Omental fat pad (tissue), 4 donors: ENCODE measurements around the gene MAB21L3. TPM values are rescaled to one million over a fixed set of nuclear protein-coding genes. Genes with fewer than 3 reads are reported as not detected.

Experiments used
- ATAC-seq: fragments of 150-250 bp; one replicate; pipeline ENCODE4 v1.9.1; 2016; ENCODE audit warnings: mild to moderate bottlenecking, moderate library complexity; ENCODE audit not compliant: low FRiP score
- DNase-seq: peaks from one replicate; pipeline ENCODE4 v3.0.0-alpha.2; 2019; ENCODE audit warnings: low spot score
- total RNA-seq, 4 donors: library from RNA; depleted of rRNA; stranded (reverse); fragments of >200 nt; gene quantifications; one replicate each; pipeline ENCODE4 v1.1.0, GENCODE V29; 2016
- TF ChIP-seq, protein P1 (sequence below), 3 donors: fragments of 450-650 bp; IDR thresholded peaks; one replicate each; pipeline ENCODE4 v1.5.1; 2016 to 2017; ENCODE audit warnings: antibody characterized with exemption in 3 of 3, mild to moderate bottlenecking in 3 of 3, moderate library complexity in 2 of 3

MAB21L3 gene
- total RNA-seq, 4 donors from 2014 or later, result 0.19 to 4.6 (median 0.37) TPM; not detected in 1

- DNase-seq, result no peak
Observed at GRCh38 chr1:116152950-116153691, 41.9 kb downstream of the MAB21L3 start.

GRCh38 chr1:116153692-116154031 is 42.5 kb downstream of the MAB21L3 start:
- no peak for DNase-seq

More at GRCh38 chr1:116152950-116153691, 41.9 kb downstream of the MAB21L3 start:
- no peak for ATAC-seq
- TF ChIP-seq, protein P1, sequence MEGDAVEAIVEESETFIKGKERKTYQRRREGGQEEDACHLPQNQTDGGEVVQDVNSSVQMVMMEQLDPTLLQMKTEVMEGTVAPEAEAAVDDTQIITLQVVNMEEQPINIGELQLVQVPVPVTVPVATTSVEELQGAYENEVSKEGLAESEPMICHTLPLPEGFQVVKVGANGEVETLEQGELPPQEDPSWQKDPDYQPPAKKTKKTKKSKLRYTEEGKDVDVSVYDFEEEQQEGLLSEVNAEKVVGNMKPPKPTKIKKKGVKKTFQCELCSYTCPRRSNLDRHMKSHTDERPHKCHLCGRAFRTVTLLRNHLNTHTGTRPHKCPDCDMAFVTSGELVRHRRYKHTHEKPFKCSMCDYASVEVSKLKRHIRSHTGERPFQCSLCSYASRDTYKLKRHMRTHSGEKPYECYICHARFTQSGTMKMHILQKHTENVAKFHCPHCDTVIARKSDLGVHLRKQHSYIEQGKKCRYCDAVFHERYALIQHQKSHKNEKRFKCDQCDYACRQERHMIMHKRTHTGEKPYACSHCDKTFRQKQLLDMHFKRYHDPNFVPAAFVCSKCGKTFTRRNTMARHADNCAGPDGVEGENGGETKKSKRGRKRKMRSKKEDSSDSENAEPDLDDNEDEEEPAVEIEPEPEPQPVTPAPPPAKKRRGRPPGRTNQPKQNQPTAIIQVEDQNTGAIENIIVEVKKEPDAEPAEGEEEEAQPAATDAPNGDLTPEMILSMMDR (IDR thresholded peaks at IDR 0.05), result no peak

GRCh38 chr1:116154536-116154935 is 43.3 kb downstream of the MAB21L3 start:
- ATAC-seq, result no peak
- no peak for DNase-seq
- TF ChIP-seq, protein P1 (IDR thresholded peaks at IDR 0.05), result no peak

More at GRCh38 chr1:116153692-116154031, 42.5 kb downstream of the MAB21L3 start:
- ATAC-seq, result no peak
- TF ChIP-seq, protein P1 (IDR thresholded peaks at IDR 0.05), result no peak

DNA sequence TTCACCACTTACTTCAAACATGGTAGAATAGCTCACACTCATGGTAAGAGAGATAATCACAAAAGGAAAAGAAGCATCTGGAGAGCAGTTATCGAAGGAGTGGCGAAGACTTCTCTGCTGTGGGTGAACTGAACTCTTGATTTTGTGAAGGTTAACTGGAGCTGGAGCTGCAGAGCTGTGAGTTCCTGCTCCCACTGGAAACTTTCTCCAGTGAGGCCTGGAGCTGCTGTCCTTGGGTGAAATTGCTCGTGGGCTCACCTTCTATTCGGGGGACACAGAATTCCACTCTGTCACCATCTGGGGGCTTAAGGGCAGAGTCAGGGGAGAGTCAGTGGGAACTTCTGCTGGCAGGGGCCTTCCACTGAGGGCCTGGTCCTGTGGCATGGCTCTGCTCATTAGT is 45.9 kb downstream of the MAB21L3 start:
- DNase-seq (no peak), ATAC-seq (no peak)
- TF ChIP-seq, protein P1 (IDR thresholded peaks at IDR 0.05), result no peak

- DNase-seq (no peak), ATAC-seq (no peak)
- TF ChIP-seq, protein P1 (IDR thresholded peaks at IDR 0.05), result no peak
Observed at GRCh38 chr1:116159177-116159576, 48.0 kb downstream of the MAB21L3 start.

DNA sequence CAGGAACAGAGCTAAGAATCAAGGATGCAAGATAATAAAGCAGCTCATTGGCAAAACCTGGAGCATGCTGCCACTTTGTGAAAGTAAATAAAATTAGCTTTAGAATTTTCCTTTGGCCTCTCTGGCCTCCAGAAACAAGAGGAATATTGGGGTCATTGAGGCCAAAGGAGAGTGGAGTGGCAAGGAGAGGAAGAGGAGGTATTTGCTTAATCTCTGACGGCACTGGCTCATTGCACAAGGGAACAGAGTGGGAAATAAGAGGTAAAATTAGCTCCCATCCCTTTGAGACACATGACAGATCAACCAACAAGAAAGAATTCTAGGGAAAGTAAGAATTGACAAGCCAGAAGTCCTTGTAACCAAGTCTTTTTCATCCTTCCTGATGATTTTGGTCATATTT is 48.4 kb downstream of the MAB21L3 start:
- ATAC-seq (no peak), DNase-seq (no peak)
- TF ChIP-seq, protein P1 (IDR thresholded peaks at IDR 0.05), result no peak

DNA sequence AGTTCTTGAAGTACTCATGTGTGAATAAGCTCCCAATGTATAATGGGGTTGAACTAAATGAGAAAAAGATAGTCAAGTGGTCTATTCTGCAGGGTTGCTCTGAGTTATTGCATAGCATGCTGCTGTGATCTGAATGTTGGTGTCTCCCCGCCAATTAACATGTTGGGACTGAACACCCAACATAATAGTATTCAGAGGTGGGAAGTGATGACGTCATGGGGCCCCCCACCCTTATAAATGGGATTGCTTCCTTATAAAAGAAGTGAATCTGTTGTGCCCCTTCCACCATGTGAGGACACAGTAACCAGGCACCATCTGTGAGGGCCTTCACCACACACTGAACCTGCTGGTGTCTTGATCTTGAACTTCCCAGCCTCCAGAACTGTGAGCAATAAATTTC is 50.2 kb downstream of the MAB21L3 start:
- DNase-seq, result no peak
- TF ChIP-seq, protein P1 (IDR thresholded peaks at IDR 0.05), result no peak

More for the DNA sequence above, 50.2 kb downstream of the MAB21L3 start:
- ATAC-seq, result no peak
